Memory B cell (primary cell): ENCODE measurements around the gene IL25.

Source experiments
- ATAC-seq: fragments of 150-1000 bp; cut with Tn5 transposase; 2 replicates; pipeline ENCODE4 v1.10.0; 2021; ENCODE audit warnings: low read depth, mild to moderate bottlenecking, moderate library complexity
- DNase-seq, 2 donors: peaks; one replicate each; pipeline ENCODE4 v3.0.0; 2022; ENCODE audit warnings: low spot score in 2 of 2
- H3K27ac Mint-ChIP-seq: one replicate; pipeline ENCODE4 v1.8.0; 2022; ENCODE audit warnings: mild to moderate bottlenecking, moderate library complexity, mixed read lengths
- H3K27me3 Mint-ChIP-seq: one replicate; pipeline ENCODE4 v1.8.0; 2022; ENCODE audit warnings: mixed read lengths
- H3K36me3 Mint-ChIP-seq: one replicate; pipeline ENCODE4 v1.8.0; 2022; ENCODE audit warnings: mild to moderate bottlenecking, mixed read lengths
- H3K4me1 Mint-ChIP-seq: one replicate; pipeline ENCODE4 v1.8.0; 2022; ENCODE audit warnings: mixed read lengths
- H3K4me3 Mint-ChIP-seq: one replicate; pipeline ENCODE4 v1.8.0; 2022; ENCODE audit warnings: mild to moderate bottlenecking, moderate library complexity, mixed read lengths
- H3K9me3 Mint-ChIP-seq: one replicate; pipeline ENCODE4 v1.8.0; 2022; ENCODE audit warnings: mixed read lengths

IL25 gene

GRCh38 chr14:23375527-23376251 lies 3.1 kb downstream of the IL25 start:
- Mint-ChIP-seq H3K4me1 (no peaks in the 10 kb centered on the region), H3K27me3 (peaks cover 10% of the 10 kb centered on the region), H3K27ac (no peak overlapping the region), H3K9me3 (no peaks in the 10 kb centered on the region), H3K36me3 (no peaks in the 10 kb centered on the region), H3K4me3 (no peak overlapping the region)
- ATAC-seq (no peak), DNase-seq (no peak)

GRCh38 chr14:23376482-23377197 lies 4.0 kb downstream of the IL25 start, which contains the start of gene CMTM5:
CMTM5 (plus strand) TSS chr14:23377046; CDS start chr14:23377252, 206 bp downstream.
- no peak within 1 kb of the TSS for H3K4me3 Mint-ChIP-seq
- ATAC-seq (no peak), DNase-seq (no peak)
- peaks cover 9% of the 10 kb centered on the region for H3K27me3 Mint-ChIP-seq
- no peak within 1 kb of the TSS for H3K27ac Mint-ChIP-seq
- no peaks in the 10 kb centered on the region for H3K36me3 Mint-ChIP-seq
- H3K9me3 Mint-ChIP-seq = no peaks in the 10 kb centered on the region
- no peaks in the 10 kb centered on the region for H3K4me1 Mint-ChIP-seq

DNA sequence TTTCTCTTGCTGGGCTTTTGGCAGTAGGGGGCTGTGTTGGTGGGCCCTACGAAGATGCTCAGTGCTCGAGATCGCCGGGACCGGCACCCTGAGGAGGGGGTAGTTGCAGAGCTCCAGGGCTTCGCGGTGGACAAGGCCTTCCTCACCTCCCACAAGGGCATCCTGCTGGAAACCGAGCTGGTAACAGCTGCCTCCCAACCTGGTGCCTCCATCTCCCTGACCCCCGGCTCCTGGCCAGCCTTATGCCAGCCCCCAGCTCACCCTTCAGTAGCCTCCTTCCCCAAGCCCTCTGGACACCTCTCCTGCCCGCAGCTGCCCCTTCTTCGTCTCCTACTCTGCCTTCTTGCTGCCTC lies 4.6 kb downstream of the IL25 start:
- H3K4me3 Mint-ChIP-seq = no peak overlapping the region
- H3K27me3 Mint-ChIP-seq = peaks cover 12% of the 10 kb centered on the region
- no peaks in the 10 kb centered on the region for H3K9me3 Mint-ChIP-seq
- ATAC-seq = no peak
- H3K27ac Mint-ChIP-seq = no peak overlapping the region
- no peaks in the 10 kb centered on the region for H3K4me1 Mint-ChIP-seq
- no peak for DNase-seq
- no peaks in the 10 kb centered on the region for H3K36me3 Mint-ChIP-seq

GRCh38 chr14:23377573-23378563 lies 5.3 kb downstream of the IL25 start:
- no peaks in the 10 kb centered on the region for H3K9me3 Mint-ChIP-seq
- peaks cover 13% of the 10 kb centered on the region for H3K27me3 Mint-ChIP-seq
- H3K4me3 Mint-ChIP-seq = no peak overlapping the region
- ATAC-seq = no peak
- no peak for DNase-seq
- no peaks in the 10 kb centered on the region for H3K36me3 Mint-ChIP-seq
- no peak overlapping the region for H3K27ac Mint-ChIP-seq
- H3K4me1 Mint-ChIP-seq = no peaks in the 10 kb centered on the region

GRCh38 chr14:23378612-23379220 lies 6.1 kb downstream of the IL25 start:
- DNase-seq (no peak), ATAC-seq (no peak)
- no peaks in the 10 kb centered on the region for H3K9me3 Mint-ChIP-seq
- no peak overlapping the region for H3K4me3 Mint-ChIP-seq
- no peak overlapping the region for H3K27ac Mint-ChIP-seq
- no peaks in the 10 kb centered on the region for H3K4me1 Mint-ChIP-seq
- no peaks in the 10 kb centered on the region for H3K36me3 Mint-ChIP-seq
- H3K27me3 Mint-ChIP-seq = peaks cover 13% of the 10 kb centered on the region

GRCh38 chr14:23379366-23380196 lies 7.0 kb downstream of the IL25 start:
- no peak overlapping the region for H3K27ac Mint-ChIP-seq
- ATAC-seq (peak; percentile 89), DNase-seq (peak; percentile 66 to 68)
- H3K4me3 Mint-ChIP-seq = no peak overlapping the region
- H3K36me3 Mint-ChIP-seq = no peaks in the 10 kb centered on the region
- no peaks in the 10 kb centered on the region for H3K4me1 Mint-ChIP-seq
- H3K27me3 Mint-ChIP-seq = peaks cover 15% of the 10 kb centered on the region
- H3K9me3 Mint-ChIP-seq = no peaks in the 10 kb centered on the region

DNA sequence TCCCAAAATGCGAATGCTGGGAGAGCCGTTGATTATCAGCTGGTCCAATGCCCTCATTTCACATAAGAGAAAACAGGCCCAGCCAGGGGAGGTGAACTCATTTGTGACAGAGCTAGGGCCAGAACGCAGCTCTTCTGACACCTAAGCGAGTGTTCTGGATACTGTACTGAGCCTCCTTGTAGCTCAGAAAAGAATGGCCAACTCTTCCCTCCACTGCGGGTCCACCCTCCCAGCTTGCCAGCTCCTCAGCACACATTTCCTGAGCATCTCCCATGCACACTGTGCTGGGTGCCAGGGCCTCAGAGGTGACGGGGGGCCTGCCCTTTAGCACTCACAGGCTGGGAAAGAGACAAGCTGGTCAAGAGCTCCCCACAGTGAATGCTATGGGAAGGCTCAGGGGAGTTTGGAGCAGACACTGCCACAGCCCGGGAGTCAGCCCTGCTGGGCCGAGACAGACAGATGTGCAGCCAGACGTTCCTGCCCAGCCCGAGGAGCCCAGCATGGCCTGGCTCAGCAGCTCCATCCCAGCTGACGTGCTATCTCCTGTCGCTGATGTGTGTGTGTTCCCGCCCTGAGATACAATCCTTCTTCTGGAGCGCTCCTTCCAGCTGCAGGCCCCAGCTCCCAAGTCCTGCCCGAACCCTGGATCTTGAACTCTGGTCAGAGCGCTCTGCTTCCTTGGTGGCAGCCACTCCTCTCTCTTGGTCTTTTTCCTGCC lies 7.7 kb downstream of the IL25 start:
- Mint-ChIP-seq H3K36me3 (no peaks in the 10 kb centered on the region), H3K27ac (no peak overlapping the region), H3K27me3 (peaks cover 17% of the 10 kb centered on the region), H3K4me3 (no peak overlapping the region), H3K4me1 (no peaks in the 10 kb centered on the region), H3K9me3 (no peaks in the 10 kb centered on the region)
- DNase-seq = no peak
- ATAC-seq = peak; percentile 10

DNA sequence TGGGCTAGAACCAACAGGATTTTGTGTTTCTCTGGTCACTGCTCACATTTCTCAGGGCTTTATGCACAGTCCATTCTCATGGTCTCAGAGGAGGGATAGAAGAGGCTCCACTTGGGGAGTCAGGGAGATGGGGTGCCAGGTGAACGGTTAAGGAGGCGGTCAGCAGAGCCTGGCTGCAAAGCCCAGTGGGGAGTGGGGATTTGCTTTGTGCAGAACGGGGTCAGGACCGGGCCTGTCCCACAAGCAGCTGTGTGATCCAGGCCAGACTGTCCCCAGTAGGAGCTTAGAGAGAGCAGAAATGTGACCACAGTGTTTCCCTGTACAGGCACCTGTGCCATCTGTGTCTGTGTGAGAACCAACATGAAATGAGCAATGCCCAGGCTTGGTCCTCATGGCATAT lies 8.4 kb downstream of the IL25 start:
- H3K36me3 Mint-ChIP-seq = no peaks in the 10 kb centered on the region
- H3K4me1 Mint-ChIP-seq = no peaks in the 10 kb centered on the region
- no peaks in the 10 kb centered on the region for H3K9me3 Mint-ChIP-seq
- ATAC-seq (no peak), DNase-seq (no peak)
- H3K27me3 Mint-ChIP-seq = peaks cover 19% of the 10 kb centered on the region
- no peak overlapping the region for H3K27ac Mint-ChIP-seq
- no peak overlapping the region for H3K4me3 Mint-ChIP-seq

GRCh38 chr14:23381871-23382270 lies 9.3 kb downstream of the IL25 start:
- ATAC-seq (no peak), DNase-seq (no peak)
- Mint-ChIP-seq H3K9me3 (no peaks in the 10 kb centered on the region), H3K4me1 (no peaks in the 10 kb centered on the region), H3K27ac (no peak overlapping the region), H3K4me3 (no peak overlapping the region), H3K27me3 (peaks cover 19% of the 10 kb centered on the region), H3K36me3 (no peaks in the 10 kb centered on the region)

DNA sequence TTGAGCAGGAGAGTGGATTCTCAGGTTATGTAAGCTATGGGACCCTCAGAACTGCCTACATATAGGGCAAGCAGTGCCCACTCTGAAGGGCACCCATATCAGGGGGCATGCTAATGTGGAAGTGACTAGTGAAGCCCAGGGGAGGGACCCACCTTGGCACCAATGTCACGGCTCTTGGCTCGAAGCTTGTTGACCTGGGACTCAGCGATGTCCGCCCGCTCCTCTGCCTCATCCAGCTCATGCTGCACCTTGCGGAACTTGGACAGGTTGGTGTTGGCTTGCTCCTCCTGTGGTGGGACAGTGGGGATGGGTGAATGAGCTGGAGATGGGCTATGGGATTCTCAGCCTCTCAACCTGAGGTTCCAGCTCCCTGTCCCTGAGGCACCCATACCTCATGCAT lies 9.7 kb downstream of the IL25 start:
- ATAC-seq = no peak
- H3K4me1 Mint-ChIP-seq = no peaks in the 10 kb centered on the region
- H3K27me3 Mint-ChIP-seq = peaks cover 21% of the 10 kb centered on the region
- H3K36me3 Mint-ChIP-seq = no peaks in the 10 kb centered on the region
- H3K27ac Mint-ChIP-seq = no peak overlapping the region
- H3K4me3 Mint-ChIP-seq = no peak overlapping the region
- no peak for DNase-seq
- no peaks in the 10 kb centered on the region for H3K9me3 Mint-ChIP-seq

GRCh38 chr14:23382731-23383440 lies 10.3 kb downstream of the IL25 start:
- H3K27me3 Mint-ChIP-seq = peaks cover 21% of the 10 kb centered on the region
- no peaks in the 10 kb centered on the region for H3K4me1 Mint-ChIP-seq
- H3K36me3 Mint-ChIP-seq = no peaks in the 10 kb centered on the region
- H3K9me3 Mint-ChIP-seq = no peaks in the 10 kb centered on the region
- no peak for DNase-seq
- H3K27ac Mint-ChIP-seq = no peak overlapping the region
- no peak for ATAC-seq
- no peak overlapping the region for H3K4me3 Mint-ChIP-seq

DNA sequence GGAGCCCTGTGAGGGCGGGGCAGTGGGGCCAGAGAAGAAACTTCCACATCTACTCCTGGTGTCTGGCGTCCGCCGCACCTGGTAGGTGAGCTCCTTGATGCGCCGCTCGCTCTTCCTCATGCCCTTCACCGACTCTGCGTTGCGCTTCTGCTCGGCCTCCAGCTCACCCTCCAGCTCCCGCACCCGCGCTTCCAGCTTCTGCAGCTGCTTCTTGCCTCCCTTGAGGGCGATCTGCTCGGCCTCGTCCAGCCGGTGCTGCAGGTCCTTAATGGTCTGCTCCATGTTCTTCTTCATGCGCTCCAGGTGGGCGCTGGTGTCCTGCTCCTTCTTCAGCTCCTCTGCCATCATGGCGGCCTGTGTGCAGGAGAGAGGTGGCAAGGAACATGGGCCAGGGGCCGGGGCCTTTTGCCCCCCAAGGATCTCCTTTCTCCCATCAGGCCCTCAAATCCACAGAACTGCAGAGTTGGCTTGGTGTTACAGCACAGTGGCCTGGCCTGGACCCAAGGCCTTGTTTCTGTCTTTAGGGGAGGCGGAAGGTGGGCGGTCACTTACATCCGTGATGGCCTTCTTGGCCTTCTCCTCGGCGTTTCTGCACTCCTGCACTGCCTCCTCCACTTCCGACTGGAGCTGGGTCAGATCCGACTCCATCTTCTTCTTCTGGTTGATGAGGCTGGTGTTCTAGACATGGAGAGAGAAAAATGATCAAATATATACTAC lies 11.9 kb downstream of the IL25 start:
- Mint-ChIP-seq H3K27me3 (peaks cover 24% of the 10 kb centered on the region), H3K9me3 (no peaks in the 10 kb centered on the region), H3K36me3 (no peaks in the 10 kb centered on the region), H3K27ac (no peak overlapping the region), H3K4me3 (no peak overlapping the region), H3K4me1 (no peaks in the 10 kb centered on the region)
- no peak for ATAC-seq
- no peak for DNase-seq
